ENCODE results near the gene GATA3.

The GATA3 gene

GRCh38 chr10:8073691-8074416, 19.4 kb downstream of the GATA3 start:
- no peak overlapping the region for H3K9ac ChIP-seq
- H3K27me3 ChIP-seq = no peaks in the 10 kb centered on the region
- peak overlapping the region in 2 of 11 experiments; percentile 1 to 3; a peak in 1 of 22 replicates for H3K4me2 ChIP-seq
- no peak for TF ChIP-seq Cebpa-rat (IDR thresholded peaks at IDR 0.05)
- no peaks in the 10 kb centered on the region for H4K20me1 ChIP-seq
- H3K9me3 ChIP-seq (replicated peaks in 1 of 11) = no peaks in the 10 kb centered on the region
- no peaks in the 10 kb centered on the region for H3K36me3 ChIP-seq
- H3K27ac ChIP-seq = no peak overlapping the region
- H3K4me3 ChIP-seq = no peak overlapping the region
- peaks cover 0 to 17% (median 9%) of the 10 kb centered on the region in 10 experiments; a peak in 11 of 20 replicates for H3K4me1 ChIP-seq

- H3K9ac ChIP-seq = no peak overlapping the region
- H3K4me1 ChIP-seq = peaks cover 0 to 15% (median 8%) of the 10 kb centered on the region in 10 experiments; a peak in 11 of 20 replicates
- no peak overlapping the region for H3K4me3 ChIP-seq
- TF ChIP-seq Cebpa-rat (IDR thresholded peaks at IDR 0.05) = no peak
- no peak overlapping the region for H3K27ac ChIP-seq
- H3K27me3 ChIP-seq = no peaks in the 10 kb centered on the region
- no peaks in the 10 kb centered on the region for H3K9me3 ChIP-seq (replicated peaks in 1 of 11)
- no peaks in the 10 kb centered on the region for H4K20me1 ChIP-seq
- no peak overlapping the region for H3K4me2 ChIP-seq
- H3K36me3 ChIP-seq = no peaks in the 10 kb centered on the region
Observed at GRCh38 chr10:8074881-8075280, 20.4 kb downstream of the GATA3 start.

GRCh38 chr10:8075282-8076260, 21.1 kb downstream of the GATA3 start:
- H3K9me3 ChIP-seq (replicated peaks in 1 of 11) = no peaks in the 10 kb centered on the region
- no peak overlapping the region for H3K4me3 ChIP-seq
- TF ChIP-seq Cebpa-rat (IDR thresholded peaks at IDR 0.05) = no peak
- no peaks in the 10 kb centered on the region for H3K27me3 ChIP-seq
- H4K20me1 ChIP-seq = no peaks in the 10 kb centered on the region
- H3K4me2 ChIP-seq = no peak overlapping the region
- H3K9ac ChIP-seq = no peak overlapping the region
- peaks cover 0 to 15% (median 8%) of the 10 kb centered on the region in 10 experiments; a peak in 11 of 20 replicates for H3K4me1 ChIP-seq
- H3K36me3 ChIP-seq = no peaks in the 10 kb centered on the region
- H3K27ac ChIP-seq = no peak overlapping the region

- Histone ChIP-seq H3K4me2 (no peak overlapping the region), H3K9ac (no peak overlapping the region), H3K4me3 (no peak overlapping the region), H3K27me3 (no peaks in the 10 kb centered on the region), H3K9me3 (replicated peaks in 1 of 11) (no peaks in the 10 kb centered on the region), H3K4me1 (peaks cover 0 to 15% (median 8%) of the 10 kb centered on the region in 10 experiments; a peak in 11 of 20 replicates), H3K27ac (no peak overlapping the region), H3K36me3 (no peaks in the 10 kb centered on the region), H4K20me1 (no peaks in the 10 kb centered on the region)
- no peak for TF ChIP-seq Cebpa-rat (IDR thresholded peaks at IDR 0.05)
Observed at GRCh38 chr10:8076933-8077332, 22.4 kb downstream of the GATA3 start.

- Histone ChIP-seq H3K9ac (no peak overlapping the region), H3K4me3 (no peak overlapping the region), H3K27ac (no peak overlapping the region), H3K4me2 (no peak overlapping the region), H3K36me3 (no peaks in the 10 kb centered on the region), H3K4me1 (peaks cover 0 to 15% (median 0%) of the 10 kb centered on the region in 10 experiments; a peak in 4 of 20 replicates), H3K27me3 (no peaks in the 10 kb centered on the region), H3K9me3 (replicated peaks in 1 of 11) (no peaks in the 10 kb centered on the region), H4K20me1 (no peaks in the 10 kb centered on the region)
- TF ChIP-seq Cebpa-rat (IDR thresholded peaks at IDR 0.05) = no peak
Observed at GRCh38 chr10:8078027-8078426, 23.5 kb downstream of the GATA3 start.

- H3K9ac ChIP-seq = no peak overlapping the region
- H3K9me3 ChIP-seq (replicated peaks in 1 of 11) = no peaks in the 10 kb centered on the region
- H3K27ac ChIP-seq = no peak overlapping the region
- TF ChIP-seq Cebpa-rat (IDR thresholded peaks at IDR 0.05) = no peak
- H4K20me1 ChIP-seq = no peaks in the 10 kb centered on the region
- peaks cover 0 to 7% (median 0%) of the 10 kb centered on the region in 10 experiments; a peak in 3 of 20 replicates for H3K4me1 ChIP-seq
- no peaks in the 10 kb centered on the region for H3K27me3 ChIP-seq
- H3K4me2 ChIP-seq = peak overlapping the region in 2 of 11 experiments; percentile 25 to 40; a peak in 3 of 22 replicates
- H3K36me3 ChIP-seq = no peaks in the 10 kb centered on the region
- H3K4me3 ChIP-seq = no peak overlapping the region
Observed at GRCh38 chr10:8079126-8079525, 24.6 kb downstream of the GATA3 start.

GRCh38 chr10:8084799-8085198, 30.3 kb downstream of the GATA3 start:
- Histone ChIP-seq H4K20me1 (no peaks in the 10 kb centered on the region), H3K4me1 (peaks cover 0 to 20% (median 7%) of the 10 kb centered on the region in 10 experiments; a peak in 12 of 20 replicates)

GRCh38 chr10:8085251-8085650, 30.8 kb downstream of the GATA3 start:
- Histone ChIP-seq H3K27ac (no peak overlapping the region), H4K20me1 (no peaks in the 10 kb centered on the region), H3K36me3 (no peaks in the 10 kb centered on the region), H3K4me1 (peaks cover 0 to 20% (median 7%) of the 10 kb centered on the region in 10 experiments; a peak in 12 of 20 replicates), H3K27me3 (no peaks in the 10 kb centered on the region), H3K9ac (no peak overlapping the region), H3K4me3 (no peak overlapping the region), H3K4me2 (peak overlapping the region in 1 of 11 experiments; percentile 34; a peak in 2 of 22 replicates), H3K9me3 (replicated peaks in 1 of 11) (no peaks in the 10 kb centered on the region)
- TF ChIP-seq Cebpa-rat (IDR thresholded peaks at IDR 0.05) = no peak

More at GRCh38 chr10:8084799-8085198, 30.3 kb downstream of the GATA3 start:
- H3K9ac ChIP-seq = no peak overlapping the region
- no peak overlapping the region for H3K4me3 ChIP-seq
- no peaks in the 10 kb centered on the region for H3K27me3 ChIP-seq
- no peak overlapping the region for H3K27ac ChIP-seq
- no peak for TF ChIP-seq Cebpa-rat (IDR thresholded peaks at IDR 0.05)
- H3K4me2 ChIP-seq = no peak overlapping the region
- no peaks in the 10 kb centered on the region for H3K9me3 ChIP-seq (replicated peaks in 1 of 11)
- no peaks in the 10 kb centered on the region for H3K36me3 ChIP-seq

GRCh38 chr10:8086315-8086714, 31.8 kb downstream of the GATA3 start:
- no peak overlapping the region for H3K9ac ChIP-seq
- H3K9me3 ChIP-seq (replicated peaks in 1 of 11) = no peaks in the 10 kb centered on the region
- TF ChIP-seq Cebpa-rat (IDR thresholded peaks at IDR 0.05) = no peak
- peaks cover 0 to 20% (median 7%) of the 10 kb centered on the region in 10 experiments; a peak in 12 of 20 replicates for H3K4me1 ChIP-seq
- H3K4me2 ChIP-seq = no peak overlapping the region
- H3K27ac ChIP-seq = no peak overlapping the region
- H3K27me3 ChIP-seq = no peaks in the 10 kb centered on the region
- H4K20me1 ChIP-seq = no peaks in the 10 kb centered on the region
- no peak overlapping the region for H3K4me3 ChIP-seq
- no peaks in the 10 kb centered on the region for H3K36me3 ChIP-seq
